Hepatocyte (in vitro differentiated cells): Measurements from ENCODE around the gene CDC42EP5. TPM values are rescaled to one million over a fixed set of nuclear protein-coding genes. Genes with fewer than 3 reads are reported as not detected.

Source experiments
- DNase-seq: peaks from one replicate; pipeline ENCODE4 v3.0.0-alpha.2; 2016; ENCODE audit warnings: low spot score
- H2AFZ ChIP-seq: fragments of 200-600 bp; sonication (generic); 2 replicates; pipeline ENCODE4 v1.6.0; 2016; ENCODE audit warnings: antibody characterized with exemption, mild to moderate bottlenecking
- H3K27ac ChIP-seq: fragments of 200-600 bp; sonication (generic); 2 replicates; pipeline ENCODE4 v1.5.1; 2016; ENCODE audit warnings: mild to moderate bottlenecking
- H3K27me3 ChIP-seq: fragments of 200-600 bp; sonication (generic); 2 replicates; pipeline ENCODE4 v1.6.1; 2016
- H3K36me3 ChIP-seq: fragments of 200-600 bp; sonication (generic); replicated peaks from 2 replicates; pipeline ENCODE4 v1.5.1; 2016; ENCODE audit warnings: low read depth; ENCODE audit not compliant: insufficient read depth
- H3K4me1 ChIP-seq: fragments of 200-600 bp; sonication (generic); 2 replicates; pipeline ENCODE4 v1.5.1; 2016; ENCODE audit warnings: mild to moderate bottlenecking, moderate library complexity; ENCODE audit not compliant: insufficient read depth
- H3K4me2 ChIP-seq: fragments of 200-600 bp; sonication (generic); 2 replicates; pipeline ENCODE4 v1.6.0; 2016
- H3K4me3 ChIP-seq: fragments of 200-600 bp; sonication (generic); 2 replicates; pipeline ENCODE4 v1.5.1; 2016; ENCODE audit warnings: mild to moderate bottlenecking
- H3K79me2 ChIP-seq: fragments of 200-600 bp; sonication (generic); 2 replicates; pipeline ENCODE4 v1.6.0; 2017; ENCODE audit warnings: mild to moderate bottlenecking
- H3K9me2 ChIP-seq: fragments of 200-600 bp; sonication (generic); replicated peaks from 2 replicates; pipeline ENCODE4 v1.6.0; 2017; ENCODE audit warnings: mild to moderate bottlenecking; ENCODE audit not compliant: insufficient read depth
- H3K9me3 ChIP-seq: fragments of 200-600 bp; sonication (generic); 2 replicates; pipeline ENCODE4 v1.5.1; 2016; ENCODE audit warnings: low read depth, mild to moderate bottlenecking
- H4K20me1 ChIP-seq: fragments of 200-600 bp; sonication (generic); 2 replicates; pipeline ENCODE4 v1.6.0; 2016; ENCODE audit warnings: mild to moderate bottlenecking; ENCODE audit not compliant: insufficient read depth, poor library complexity, severe bottlenecking
- EZH2 ChIP-seq: fragments of 200-600 bp; sonication (generic); IDR thresholded peaks from 2 replicates; pipeline ENCODE4 v1.6.1; 2016; ENCODE audit warnings: antibody characterized with exemption, mild to moderate bottlenecking, borderline replicate concordance
- EZH2phosphoT487 ChIP-seq: fragments of 200-600 bp; sonication (generic); IDR thresholded peaks from one replicate; pipeline ENCODE4 v1.6.1; 2018; ENCODE audit warnings: antibody characterized with exemption, mild to moderate bottlenecking, low read depth, moderate library complexity; ENCODE audit not compliant: unreplicated experiment, severe bottlenecking
- WGBS: methylation state at CpG from one replicate; pipeline ENCODE4 v1.1.6; 2016; ENCODE audit warnings: low lambda C conversion rate; ENCODE audit errors: missing lambda C conversion rate; 5-methylcytosine and 5-hydroxymethylcytosine counted together
- polyA plus RNA-seq: library from polyadenylated mRNA; unstranded; fragments of >200 nt; fragmentation: Nextera tagmentation; extraction: Ambion mirVana; gene quantifications from 2 replicates; pipeline ENCODE4 v1.2.1, GENCODE V29; 2016
- total RNA-seq: library from RNA; depleted of rRNA; stranded (reverse); fragments of >200 nt; gene quantifications from 2 replicates; pipeline ENCODE4 v1.2.3, GENCODE V29; 2014
- TF ChIP-seq, protein P1 (sequence below): fragments of 200-600 bp; sonication (generic); IDR thresholded peaks from 2 replicates; pipeline ENCODE4 v1.5.1; 2016; ENCODE audit warnings: antibody characterized with exemption, mild to moderate bottlenecking; ENCODE audit not compliant: poor library complexity

Gene CDC42EP5
- total and polyA plus RNA-seq, 2 experiments from 2014 or later = 46.8 to 71.2 TPM

DNA sequence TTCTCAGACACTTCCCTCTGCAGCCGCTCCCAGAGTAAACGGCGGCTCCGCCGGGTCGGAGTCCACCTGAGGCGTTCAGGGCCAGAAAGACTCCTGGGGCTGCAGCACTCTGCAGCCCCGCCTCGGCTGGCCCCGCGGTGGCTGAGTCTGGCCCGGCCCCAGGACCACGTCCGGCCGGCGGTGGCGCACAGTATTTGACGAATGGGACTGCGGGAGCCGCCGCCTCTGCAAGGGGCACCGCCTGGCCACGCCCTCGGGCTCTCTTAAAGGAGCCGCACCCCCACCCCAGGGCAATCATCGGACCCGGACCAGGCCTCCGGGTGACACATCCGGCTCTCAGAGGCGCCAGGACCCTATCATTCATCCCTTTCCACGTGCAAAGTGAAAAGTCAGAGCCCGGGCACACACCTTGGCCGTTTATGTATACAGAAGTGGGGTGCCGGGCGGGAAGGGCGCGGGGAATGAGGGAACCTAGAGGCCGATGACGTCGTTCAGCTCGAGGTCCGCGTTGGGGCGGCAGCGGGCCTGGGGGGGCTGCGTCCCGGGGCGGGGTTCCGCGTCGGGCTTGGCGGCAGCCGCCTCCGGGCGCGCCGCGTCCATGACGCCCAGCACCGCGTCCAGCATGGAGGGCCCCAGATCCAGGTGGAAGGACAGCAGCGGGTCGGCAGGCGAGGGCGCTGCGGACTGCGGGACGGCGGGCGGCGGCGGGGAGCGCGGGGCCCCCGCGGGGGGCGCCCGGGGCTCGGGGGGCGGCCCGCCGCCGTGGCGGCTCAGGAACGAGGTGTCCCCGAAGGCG is 8.3 kb downstream of the CDC42EP5 start:
- Histone ChIP-seq H4K20me1 (peaks cover 13% of the 10 kb centered on the region), H2AFZ (no peak overlapping the region), H3K27ac (peak overlapping the region; percentile 88), H3K4me3 (peak overlapping the region; percentile 18), H3K9me3 (no peaks in the 10 kb centered on the region), H3K4me1 (peaks cover 19% of the 10 kb centered on the region), H3K79me2 (peaks cover 14% of the 10 kb centered on the region), H3K4me2 (peak overlapping the region; percentile 91), H3K9me2 (no peaks in the 10 kb centered on the region), H3K27me3 (no peaks in the 10 kb centered on the region), H3K36me3 (no peaks in the 10 kb centered on the region)
- DNase-seq = peak; percentile 96
- no peak for TF ChIP-seq EZH2phosphoT487
- TF ChIP-seq, protein P1, sequence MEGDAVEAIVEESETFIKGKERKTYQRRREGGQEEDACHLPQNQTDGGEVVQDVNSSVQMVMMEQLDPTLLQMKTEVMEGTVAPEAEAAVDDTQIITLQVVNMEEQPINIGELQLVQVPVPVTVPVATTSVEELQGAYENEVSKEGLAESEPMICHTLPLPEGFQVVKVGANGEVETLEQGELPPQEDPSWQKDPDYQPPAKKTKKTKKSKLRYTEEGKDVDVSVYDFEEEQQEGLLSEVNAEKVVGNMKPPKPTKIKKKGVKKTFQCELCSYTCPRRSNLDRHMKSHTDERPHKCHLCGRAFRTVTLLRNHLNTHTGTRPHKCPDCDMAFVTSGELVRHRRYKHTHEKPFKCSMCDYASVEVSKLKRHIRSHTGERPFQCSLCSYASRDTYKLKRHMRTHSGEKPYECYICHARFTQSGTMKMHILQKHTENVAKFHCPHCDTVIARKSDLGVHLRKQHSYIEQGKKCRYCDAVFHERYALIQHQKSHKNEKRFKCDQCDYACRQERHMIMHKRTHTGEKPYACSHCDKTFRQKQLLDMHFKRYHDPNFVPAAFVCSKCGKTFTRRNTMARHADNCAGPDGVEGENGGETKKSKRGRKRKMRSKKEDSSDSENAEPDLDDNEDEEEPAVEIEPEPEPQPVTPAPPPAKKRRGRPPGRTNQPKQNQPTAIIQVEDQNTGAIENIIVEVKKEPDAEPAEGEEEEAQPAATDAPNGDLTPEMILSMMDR = no peak
- TF ChIP-seq EZH2 = no peak
- WGBS = 3% methylated on average over 45 of the region's 87 CpGs

- Histone ChIP-seq H3K27ac (peak overlapping the region; percentile 88), H3K9me2 (no peaks in the 10 kb centered on the region), H3K79me2 (peaks cover 15% of the 10 kb centered on the region), H3K36me3 (no peaks in the 10 kb centered on the region), H3K4me2 (peak overlapping the region; percentile 91), H3K27me3 (no peaks in the 10 kb centered on the region), H3K4me3 (no peak overlapping the region), H2AFZ (no peak overlapping the region), H4K20me1 (peaks cover 19% of the 10 kb centered on the region), H3K9me3 (no peaks in the 10 kb centered on the region), H3K4me1 (peaks cover 16% of the 10 kb centered on the region)
- WGBS = 2% methylated on average over 25 of the region's 26 CpGs
- TF ChIP-seq, protein P1 = no peak
- TF ChIP-seq EZH2phosphoT487 (no peak), EZH2 (no peak)
- peak; percentile 97 for DNase-seq
Observed at GRCh38 chr19:54464044-54464629, 9.0 kb downstream of the CDC42EP5 start.

GRCh38 chr19:54463531-54464043 is 9.5 kb downstream of the CDC42EP5 start, which contains the start of gene LENG9:
Gene LENG9 (minus strand): TSS chr19:54463778. CDS start chr19:54463526, 252 bp downstream.
- peak; percentile 100 for DNase-seq
- no peak within 1 kb of the TSS for H2AFZ ChIP-seq
- H3K79me2 ChIP-seq = peaks cover 18% of the 10 kb centered on the region
- peaks cover 25% of the 10 kb centered on the region for H4K20me1 ChIP-seq
- 2% methylated on average over 35 of the region's 41 CpGs for WGBS
- H3K36me3 ChIP-seq = no peaks in the 10 kb centered on the region
- H3K4me1 ChIP-seq = peaks cover 16% of the 10 kb centered on the region
- TF ChIP-seq, protein P1 = no peak
- no peak for TF ChIP-seq EZH2
- no peak for TF ChIP-seq EZH2phosphoT487
- peak within 1 kb of the TSS; percentile 88 for H3K27ac ChIP-seq
- H3K9me3 ChIP-seq = no peaks in the 10 kb centered on the region
- H3K4me3 ChIP-seq = peak within 1 kb of the TSS; percentile 12
- peak within 1 kb of the TSS; percentile 91 for H3K4me2 ChIP-seq
- no peaks in the 10 kb centered on the region for H3K9me2 ChIP-seq
- no peaks in the 10 kb centered on the region for H3K27me3 ChIP-seq
